IMR-90 (cell line): ENCODE measurements around the gene FXYD3. TPM values are rescaled to one million over a fixed set of nuclear protein-coding genes. Genes with fewer than 3 reads are reported as not detected.
A peak's percentile ranks its signal among the peaks of the same experiment; 100 is the strongest.

Source experiments
- ATAC-seq: fragments of 200-7000 bp; cut with Tn5 transposase; 2 replicates; pipeline ENCODE4 v1.9.1; 2020; ENCODE audit warnings: low read depth, mild to moderate bottlenecking, moderate library complexity
- BruUV-seq: library from RNA; stranded (reverse); fragments of 400-500 nt; replicated peaks from 2 replicates; lab custom pipeline; 2021; lab: Mats Ljungman, UMichigan
- CTCF ChIA-PET: fragments of 300-600 bp; formaldehyde crosslinking; extraction: SDS; loops from one replicate; lab custom pipeline; 2021; ENCODE audit warnings: antibody characterized with exemption; lab: Yijun Ruan, JAX
- POLR2A ChIA-PET: fragments of 300-600 bp; sonication (Branson Sonifier 250); formaldehyde crosslinking; loops from one replicate; lab custom pipeline; 2022; ENCODE audit warnings: antibody characterized with exemption; ENCODE audit not compliant: unreplicated experiment; lab: Charles Lee
- DNase-seq: peaks from one replicate; pipeline ENCODE4 v3.0.0; 2013
- H2AFZ ChIP-seq: replicated peaks from 2 replicates; pipeline ENCODE3; 2013; ENCODE audit warnings: low read length, mild to moderate bottlenecking; ENCODE audit not compliant: poor library complexity
- H2AK5ac ChIP-seq: 2 replicates; pipeline ENCODE4 v1.6.1; 2013; ENCODE audit warnings: low read depth, low read length, inconsistent platforms
- H2AK9ac ChIP-seq: replicated peaks from 2 replicates; pipeline ENCODE3; 2013; ENCODE audit warnings: mild to moderate bottlenecking, low read depth, low read length, moderate library complexity; ENCODE audit not compliant: poor library complexity
- H2BK120ac ChIP-seq: 2 replicates; pipeline ENCODE4 v1.6.1; 2013; ENCODE audit warnings: low read depth, low read length, inconsistent platforms
- H2BK15ac ChIP-seq: 3 replicates; pipeline ENCODE4 v1.6.1; 2013; ENCODE audit warnings: low read depth, low read length, inconsistent platforms
- H2BK20ac ChIP-seq: 2 replicates; pipeline ENCODE4 v1.6.1; 2013; ENCODE audit warnings: low read depth, mild to moderate bottlenecking, inconsistent platforms, low read length, moderate library complexity
- H2BK5ac ChIP-seq: 2 replicates; pipeline ENCODE4 v1.6.1; 2013; ENCODE audit warnings: mild to moderate bottlenecking, low read depth, low read length, inconsistent platforms; ENCODE audit not compliant: poor library complexity, severe bottlenecking
- H3K14ac ChIP-seq: replicated peaks from 2 replicates; pipeline ENCODE4 v1.6.1; 2013; ENCODE audit warnings: low read depth, low read length, inconsistent platforms
- H3K18ac ChIP-seq: 2 replicates; pipeline ENCODE4 v1.6.1; 2013; ENCODE audit warnings: low read depth, low read length, control low read depth
- H3K23ac ChIP-seq: 2 replicates; pipeline ENCODE4 v1.6.1; 2013; ENCODE audit warnings: low read depth, low read length, inconsistent platforms
- H3K27ac ChIP-seq: 2 replicates; pipeline ENCODE4 v1.5.1; 2013; ENCODE audit warnings: mild to moderate bottlenecking, control low read depth, low read length; ENCODE audit not compliant: insufficient read depth
- H3K27me3 ChIP-seq: 2 replicates; pipeline ENCODE4 v1.6.1; 2013; ENCODE audit warnings: low read length; ENCODE audit not compliant: control insufficient read depth, insufficient read depth
- H3K36me3 ChIP-seq: 2 replicates; pipeline ENCODE4 v1.6.1; 2013; ENCODE audit warnings: low read length, mixed read lengths; ENCODE audit not compliant: control insufficient read depth, insufficient read depth
- H3K4ac ChIP-seq: 2 replicates; pipeline ENCODE4 v1.6.1; 2013; ENCODE audit warnings: low read depth, low read length, inconsistent platforms
- H3K4me1 ChIP-seq: 2 replicates; pipeline ENCODE4 v1.6.1; 2013; ENCODE audit warnings: low read length, mixed read lengths; ENCODE audit not compliant: control insufficient read depth, insufficient read depth
- H3K4me2 ChIP-seq: 2 replicates; pipeline ENCODE4 v1.6.1; 2013; ENCODE audit warnings: low read depth, mild to moderate bottlenecking, control low read depth, low read length, moderate library complexity
- H3K4me3 ChIP-seq: 2 replicates; pipeline ENCODE4 v1.5.1; 2013; ENCODE audit warnings: low read depth, mild to moderate bottlenecking, control low read depth, low read length, moderate library complexity; ENCODE audit not compliant: insufficient read depth
- H3K56ac ChIP-seq: 2 replicates; pipeline ENCODE4 v1.6.1; 2013; ENCODE audit warnings: low read length, inconsistent platforms; ENCODE audit not compliant: insufficient read depth; ENCODE audit errors: extremely low read depth
- H3K79me1 ChIP-seq, 2 experiments: 2 replicates each; pipeline ENCODE4 v1.6.1; 2013; ENCODE audit warnings: low read length in 2 of 2, inconsistent platforms in 1 of 2, low read depth in 1 of 2
- H3K9ac ChIP-seq: 2 replicates; pipeline ENCODE4 v1.6.1; 2013; ENCODE audit warnings: low read depth, low read length, control low read depth
- H3K9me1 ChIP-seq: 2 replicates; pipeline ENCODE4 v1.6.1; 2013; ENCODE audit warnings: low read length, inconsistent platforms; ENCODE audit not compliant: insufficient read depth
- H3K9me3 ChIP-seq: 2 replicates; pipeline ENCODE4 v1.6.1; 2013; ENCODE audit warnings: low read length; ENCODE audit not compliant: control insufficient read depth, insufficient read depth
- H4K20me1 ChIP-seq: 2 replicates; pipeline ENCODE4 v1.6.1; 2013; ENCODE audit warnings: low read length, inconsistent platforms; ENCODE audit not compliant: insufficient read depth
- H4K5ac ChIP-seq: 2 replicates; pipeline ENCODE4 v1.6.1; 2013; ENCODE audit warnings: mild to moderate bottlenecking, low read depth, low read length, control low read depth
- H4K8ac ChIP-seq, 2 experiments: 2 replicates each; pipeline ENCODE4 v1.6.1; 2013; ENCODE audit warnings: low read depth in 2 of 2, low read length in 2 of 2, control low read depth in 1 of 2, inconsistent platforms in 1 of 2
- H4K91ac ChIP-seq: 2 replicates; pipeline ENCODE4 v1.6.1; 2013; ENCODE audit warnings: low read depth, low read length, inconsistent platforms; ENCODE audit not compliant: insufficient read depth
- CEBPB ChIP-seq: IDR thresholded peaks from 2 replicates; pipeline ENCODE4 v1.6.1; 2012; ENCODE audit warnings: low read depth, low read length, improper control_type of control experiment
- CHD1 ChIP-seq: IDR thresholded peaks from 2 replicates; pipeline ENCODE4 v1.6.1; 2012; ENCODE audit warnings: low read depth, low read length, improper control_type of control experiment
- FOS ChIP-seq: fragments of 150-350 bp; IDR thresholded peaks from 2 replicates; pipeline ENCODE4 v1.6.1; 2016; ENCODE audit warnings: low read depth, low read length
- MAZ ChIP-seq: IDR thresholded peaks from 2 replicates; pipeline ENCODE4 v1.6.1; 2012; ENCODE audit warnings: low read depth, mild to moderate bottlenecking, low read length, improper control_type of control experiment, moderate library complexity, borderline replicate concordance
- MXI1 ChIP-seq: IDR thresholded peaks from 2 replicates; pipeline ENCODE4 v1.6.1; 2012; ENCODE audit warnings: low read depth, mild to moderate bottlenecking, low read length, moderate library complexity, borderline replicate concordance
- POLR2A ChIP-seq: IDR thresholded peaks from 2 replicates; pipeline ENCODE4 v1.6.1; 2012; ENCODE audit warnings: mild to moderate bottlenecking, low read depth, low read length
- RAD21 ChIP-seq: IDR thresholded peaks from 2 replicates; pipeline ENCODE4 v1.6.1; 2012; ENCODE audit warnings: low read length, improper control_type of control experiment
- RCOR1 ChIP-seq: IDR thresholded peaks from 2 replicates; pipeline ENCODE4 v1.6.1; 2012; ENCODE audit warnings: mild to moderate bottlenecking, low read length, improper control_type of control experiment; ENCODE audit not compliant: insufficient replicate concordance
- RFX5 ChIP-seq: IDR thresholded peaks from 2 replicates; pipeline ENCODE4 v1.8.0; 2012; ENCODE audit warnings: low read depth, mild to moderate bottlenecking, low read length, moderate library complexity
- SMC3 ChIP-seq: fragments of 150-350 bp; IDR thresholded peaks from 2 replicates; pipeline ENCODE4 v1.6.1; 2016; ENCODE audit warnings: low read depth, mild to moderate bottlenecking, antibody characterized with exemption, low read length, moderate library complexity
- WGBS, 2 experiments: methylation state at CpG; one replicate each; pipeline versions ENCODE4 v1.1.5 to v1.1.7; 2013; ENCODE audit warnings: missing lambda C conversion rate in 2 of 2; ENCODE audit not compliant: insufficient read length in 1 of 2; ENCODE audit errors: extremely low coverage in 2 of 2; 5-methylcytosine and 5-hydroxymethylcytosine counted together
- dilution Hi-C: fragments of 300-500 bp; cut with HindIII; formaldehyde crosslinking; loops from one replicate; pipeline ENCODE4 v1.14.3; 2018; ENCODE audit warnings: low sequenced_read_pairs; ENCODE audit not compliant: unreplicated experiment
- in situ Hi-C: fragments of 300-500 bp; cut with MboI; formaldehyde crosslinking; loops from 3 replicates; pipeline ENCODE4 v1.14.3; 2019; ENCODE audit warnings: low sequenced_read_pairs, inconsistent platforms, mixed read lengths
- intact Hi-C: fragments of 100-400 bp; cut with micrococcal nuclease; formaldehyde crosslinking; loops from 2 replicates; pipeline ENCODE4 v1.10.0; 2022
- polyA plus RNA-seq, 3 experiments: library from polyadenylated mRNA; depleted of rRNA; stranded (reverse); fragments of >200 nt; gene quantifications; 2 replicates each; pipeline ENCODE4 v1.2.3, GENCODE V29; 2012; ENCODE audit warnings: low replicate concordance in 1 of 3
- total RNA-seq: library from RNA; depleted of rRNA; stranded (reverse); fragments of >200 nt; gene quantifications from 2 replicates; pipeline ENCODE4 v1.2.3, GENCODE V29; 2012
- TF ChIP-seq, protein P1 (sequence below): fragments of 150-350 bp; IDR thresholded peaks from 2 replicates; pipeline ENCODE4 v1.6.1; 2017; ENCODE audit warnings: mild to moderate bottlenecking, antibody characterized with exemption, low read length, low read depth
- TF ChIP-seq, protein P2 (sequence below): conservative IDR thresholded peaks from 2 replicates; pipeline ENCODE4 v1.5.1; 2012; ENCODE audit warnings: mild to moderate bottlenecking, low read depth, low read length, improper control_type of control experiment

Gene FXYD3
- total and polyA plus RNA-seq, 2 of the 4 experiments (the other 2 are of a cell fraction) = not detected

GRCh38 chr19:35154525-35155406 is 39.1 kb downstream of the FXYD3 start, which contains the start of gene FXYD5 (continued):
- TF ChIP-seq MXI1 (0 out of 2 replicates have a peak, but pooled peaks have one; percentile 13), RCOR1 (no peak), CEBPB (peak; percentile 65)

- dilution Hi-C loops (no loop called here), intact Hi-C loops (no loop called here), in situ Hi-C loops (no loop called here)
- Histone ChIP-seq H3K4me1 (peaks cover 9% of the 10 kb centered on the region), H3K27ac (peak overlapping the region; percentile 16; the same call in 1 of the 2 replicates), H2BK120ac (peak overlapping the region; percentile 45; the same call in 1 of the 2 replicates), H4K91ac (peak overlapping the region; percentile 11), H2BK5ac (peak overlapping the region; percentile 0), H2AFZ (peak overlapping the region; percentile 100), H4K8ac (peak overlapping the region; percentile 48 to 97; a peak in 2 of 4 replicates), H3K9me1 (peaks cover 12% of the 10 kb centered on the region; the same call in 1 of the 2 replicates), H3K4me3 (peak overlapping the region; percentile 79), H2BK15ac (no peak overlapping the region), H3K36me3 (peaks cover 22% of the 10 kb centered on the region), H3K14ac (peak overlapping the region; percentile 37), H3K79me1 (peaks cover 8 to 42% of the 10 kb centered on the region in 2 experiments; a peak in 2 of 4 replicates), H3K23ac (peak overlapping the region; percentile 77), H3K4ac (peak overlapping the region; percentile 87), H2AK5ac (peak overlapping the region; percentile 67), H4K20me1 (0 out of 2 replicates have a peak, but pooled peaks cover 2% of the 10 kb centered on the region), H4K5ac (no peak overlapping the region), H3K9me3 (no peaks in the 10 kb centered on the region), H3K27me3 (no peaks in the 10 kb centered on the region), H3K9ac (peak overlapping the region; percentile 83), H3K18ac (no peak overlapping the region), H3K56ac (peak overlapping the region; percentile 69; the same call in 1 of the 2 replicates), H2BK20ac (no peak overlapping the region), H3K4me2 (peak overlapping the region; percentile 85), H2AK9ac (peak overlapping the region; percentile 99)
- CTCF ChIA-PET = no interaction called here
- WGBS, 2 experiments = 11% methylated on average over 7 of the region's 17 CpGs; no CpG with 5 or more reads in 1 of the 2 experiments
- no TSS peak for BruUV-seq
- POLR2A ChIA-PET = no interaction called here
- ATAC-seq (no peak), DNase-seq (no peak)
- no peak for TF ChIP-seq RAD21
- no peak for TF ChIP-seq RFX5
- TF ChIP-seq SMC3 = no peak
- no peak for TF ChIP-seq MAZ
- TF ChIP-seq POLR2A = no peak
- TF ChIP-seq, protein P1, sequence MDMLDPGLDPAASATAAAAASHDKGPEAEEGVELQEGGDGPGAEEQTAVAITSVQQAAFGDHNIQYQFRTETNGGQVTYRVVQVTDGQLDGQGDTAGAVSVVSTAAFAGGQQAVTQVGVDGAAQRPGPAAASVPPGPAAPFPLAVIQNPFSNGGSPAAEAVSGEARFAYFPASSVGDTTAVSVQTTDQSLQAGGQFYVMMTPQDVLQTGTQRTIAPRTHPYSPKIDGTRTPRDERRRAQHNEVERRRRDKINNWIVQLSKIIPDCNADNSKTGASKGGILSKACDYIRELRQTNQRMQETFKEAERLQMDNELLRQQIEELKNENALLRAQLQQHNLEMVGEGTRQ = no peak
- TF ChIP-seq CHD1 = no peak
- TF ChIP-seq CEBPB = no peak
- no peak for TF ChIP-seq MXI1
- TF ChIP-seq, protein P2, sequence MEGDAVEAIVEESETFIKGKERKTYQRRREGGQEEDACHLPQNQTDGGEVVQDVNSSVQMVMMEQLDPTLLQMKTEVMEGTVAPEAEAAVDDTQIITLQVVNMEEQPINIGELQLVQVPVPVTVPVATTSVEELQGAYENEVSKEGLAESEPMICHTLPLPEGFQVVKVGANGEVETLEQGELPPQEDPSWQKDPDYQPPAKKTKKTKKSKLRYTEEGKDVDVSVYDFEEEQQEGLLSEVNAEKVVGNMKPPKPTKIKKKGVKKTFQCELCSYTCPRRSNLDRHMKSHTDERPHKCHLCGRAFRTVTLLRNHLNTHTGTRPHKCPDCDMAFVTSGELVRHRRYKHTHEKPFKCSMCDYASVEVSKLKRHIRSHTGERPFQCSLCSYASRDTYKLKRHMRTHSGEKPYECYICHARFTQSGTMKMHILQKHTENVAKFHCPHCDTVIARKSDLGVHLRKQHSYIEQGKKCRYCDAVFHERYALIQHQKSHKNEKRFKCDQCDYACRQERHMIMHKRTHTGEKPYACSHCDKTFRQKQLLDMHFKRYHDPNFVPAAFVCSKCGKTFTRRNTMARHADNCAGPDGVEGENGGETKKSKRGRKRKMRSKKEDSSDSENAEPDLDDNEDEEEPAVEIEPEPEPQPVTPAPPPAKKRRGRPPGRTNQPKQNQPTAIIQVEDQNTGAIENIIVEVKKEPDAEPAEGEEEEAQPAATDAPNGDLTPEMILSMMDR = no peak
- no peak for TF ChIP-seq FOS
- TF ChIP-seq RCOR1 = no peak
Measured at GRCh38 chr19:35155441-35155840, 39.8 kb downstream of the FXYD3 start.
